ENCODE measurements around the gene ADRA1B.

Gene ADRA1B

DNA sequence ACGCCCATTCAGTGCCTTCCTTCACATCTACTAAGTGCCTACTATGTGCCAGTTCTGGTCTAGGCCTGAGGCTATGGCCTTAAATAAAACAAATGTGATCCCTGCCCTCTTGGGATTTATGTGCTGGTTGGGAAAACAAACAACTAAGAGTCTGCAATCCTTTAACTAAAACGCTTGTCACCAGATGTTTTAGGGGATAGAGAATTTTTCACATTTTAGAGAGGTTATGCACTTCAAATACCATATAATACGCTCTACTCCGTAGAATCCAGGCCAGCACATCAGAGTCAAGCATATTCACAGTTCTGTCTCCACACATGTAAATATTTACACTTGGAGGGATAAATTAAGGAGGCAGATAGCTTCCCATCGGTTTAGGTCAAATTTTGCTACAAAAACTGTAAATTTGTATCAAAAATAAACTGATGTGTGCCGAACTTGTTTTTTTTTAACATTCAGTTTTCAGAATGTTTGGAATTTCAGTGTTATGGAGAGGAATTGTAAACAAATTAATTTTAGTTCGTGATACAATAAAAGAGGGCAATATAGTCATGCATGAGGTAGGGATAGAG lies 22.0 kb upstream of the ADRA1B start:
- H4K20me1 ChIP-seq (ENCODE audit: insufficient read depth) = no peaks in the 10 kb centered on the region
- no peak overlapping the region for H3K27ac ChIP-seq
- no peak overlapping the region for H3K9ac ChIP-seq
- no peak overlapping the region for H2AFZ ChIP-seq (ENCODE audit: low read depth)
- H3K27me3 ChIP-seq (ENCODE audit: insufficient read depth, low read depth) = no peaks in the 10 kb centered on the region
- no peak for TF ChIP-seq CTCF (conservative IDR thresholded peaks at IDR 0.05; ENCODE audit: low read depth, low read length)
- H3K4me3 ChIP-seq (IDR thresholded peaks at IDR 0.05; ENCODE audit: insufficient read depth, low read depth, low read length) = no peak overlapping the region
- H3K79me2 ChIP-seq (ENCODE audit: insufficient read depth, low read depth) = no peaks in the 10 kb centered on the region
- no peaks in the 10 kb centered on the region for H3K36me3 ChIP-seq (ENCODE audit: insufficient read depth)
- H3K4me2 ChIP-seq = no peak overlapping the region
- H3K4me1 ChIP-seq (ENCODE audit: low read depth, poor library complexity, severe bottlenecking) = no peaks in the 10 kb centered on the region

DNA sequence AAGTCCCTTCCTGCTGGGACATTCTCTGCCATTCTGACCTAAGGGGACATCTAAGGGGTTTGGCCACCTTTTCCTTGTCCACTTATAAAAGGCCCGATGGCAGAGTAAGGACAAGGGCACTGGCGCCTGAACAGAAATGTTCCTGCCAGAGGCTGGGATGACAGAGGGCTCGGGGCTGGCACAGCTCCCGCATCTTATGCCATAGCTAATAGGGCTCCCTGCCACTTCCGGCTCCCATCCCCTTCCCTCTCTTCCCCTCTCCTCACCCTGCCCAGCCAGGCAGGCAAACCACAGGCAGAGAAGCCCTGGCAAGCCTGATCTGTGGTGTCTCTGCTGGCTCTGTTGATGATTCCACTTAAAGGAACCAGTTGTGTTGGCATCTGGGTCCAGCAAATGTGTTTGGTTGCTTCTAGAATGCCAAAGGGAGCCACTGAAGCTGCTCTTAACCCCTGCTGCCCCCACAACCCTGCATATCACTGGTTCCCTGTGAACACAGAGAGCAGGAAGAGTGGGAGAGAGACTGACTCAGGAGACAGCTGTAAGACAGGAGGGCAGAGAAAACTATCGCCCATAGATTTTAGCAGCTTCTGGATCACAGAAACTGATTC lies 18.4 kb upstream of the ADRA1B start:
- H3K27ac ChIP-seq = no peak overlapping the region

GRCh38 chr5:159899067-159900049 lies 16.9 kb upstream of the ADRA1B start:
- Histone ChIP-seq H3K36me3 (ENCODE audit: insufficient read depth) (no peaks in the 10 kb centered on the region), H3K4me1 (ENCODE audit: low read depth, poor library complexity, severe bottlenecking) (no peaks in the 10 kb centered on the region), H3K9ac (no peak overlapping the region), H2AFZ (ENCODE audit: low read depth) (no peak overlapping the region), H3K79me2 (ENCODE audit: insufficient read depth, low read depth) (no peaks in the 10 kb centered on the region), H3K27ac (no peak overlapping the region), H3K4me3 (IDR thresholded peaks at IDR 0.05; ENCODE audit: insufficient read depth, low read depth, low read length) (no peak overlapping the region), H3K27me3 (ENCODE audit: insufficient read depth, low read depth) (no peaks in the 10 kb centered on the region), H4K20me1 (ENCODE audit: insufficient read depth) (no peaks in the 10 kb centered on the region), H3K4me2 (no peak overlapping the region)
- TF ChIP-seq CTCF (conservative IDR thresholded peaks at IDR 0.05; ENCODE audit: low read depth, low read length) = no peak

More for the DNA sequence above, 18.4 kb upstream of the ADRA1B start:
- Histone ChIP-seq H3K36me3 (ENCODE audit: insufficient read depth) (no peaks in the 10 kb centered on the region), H2AFZ (ENCODE audit: low read depth) (no peak overlapping the region), H3K27me3 (ENCODE audit: insufficient read depth, low read depth) (no peaks in the 10 kb centered on the region), H3K9ac (no peak overlapping the region), H3K79me2 (ENCODE audit: insufficient read depth, low read depth) (no peaks in the 10 kb centered on the region), H3K4me2 (no peak overlapping the region), H4K20me1 (ENCODE audit: insufficient read depth) (no peaks in the 10 kb centered on the region), H3K4me1 (ENCODE audit: low read depth, poor library complexity, severe bottlenecking) (no peaks in the 10 kb centered on the region), H3K4me3 (IDR thresholded peaks at IDR 0.05; ENCODE audit: insufficient read depth, low read depth, low read length) (no peak overlapping the region)
- TF ChIP-seq CTCF (conservative IDR thresholded peaks at IDR 0.05; ENCODE audit: low read depth, low read length) = no peak

DNA sequence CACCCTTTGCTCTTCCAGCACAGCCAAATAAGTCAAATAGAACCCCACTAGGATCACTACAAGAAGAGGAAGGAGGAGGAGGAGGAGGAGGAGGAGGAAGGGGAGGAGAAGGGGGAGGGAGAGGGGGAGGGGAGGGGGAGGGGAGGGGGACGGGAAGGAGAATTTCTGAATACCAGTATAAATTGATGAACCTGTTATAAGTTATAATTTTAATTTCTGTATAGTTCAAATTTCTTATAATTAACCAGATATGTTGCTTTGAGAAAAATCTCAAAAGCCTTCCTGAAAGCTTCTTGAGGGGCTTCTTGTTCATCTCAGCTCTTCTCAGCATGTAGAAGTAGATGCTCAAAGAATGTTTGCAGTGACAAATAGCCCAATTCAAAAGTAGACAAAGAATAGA lies 15.0 kb upstream of the ADRA1B start:
- Histone ChIP-seq H3K4me1 (ENCODE audit: low read depth, poor library complexity, severe bottlenecking) (peaks cover 4% of the 10 kb centered on the region), H2AFZ (ENCODE audit: low read depth) (no peak overlapping the region), H3K27me3 (ENCODE audit: insufficient read depth, low read depth) (no peaks in the 10 kb centered on the region), H4K20me1 (ENCODE audit: insufficient read depth) (no peaks in the 10 kb centered on the region), H3K4me3 (IDR thresholded peaks at IDR 0.05; ENCODE audit: insufficient read depth, low read depth, low read length) (no peak overlapping the region), H3K4me2 (no peak overlapping the region), H3K9ac (no peak overlapping the region), H3K79me2 (ENCODE audit: insufficient read depth, low read depth) (no peaks in the 10 kb centered on the region), H3K36me3 (ENCODE audit: insufficient read depth) (no peaks in the 10 kb centered on the region), H3K27ac (no peak overlapping the region)
- no peak for TF ChIP-seq CTCF (conservative IDR thresholded peaks at IDR 0.05; ENCODE audit: low read depth, low read length)

Data from KMS-11 (cell line).